Smooth muscle cell (in vitro differentiated cells): ENCODE results near the gene SESN3. TPM values are rescaled to one million over a fixed set of nuclear protein-coding genes. Genes with fewer than 3 reads are reported as not detected.

Experiments
- DNase-seq: peaks from one replicate; lab custom pipeline; 2025; ENCODE audit not compliant: unreplicated experiment; lab: John Stamatoyannopoulos, UW
- H2AFZ ChIP-seq: fragments of 200-600 bp; sonication (generic); 2 replicates; pipeline ENCODE4 v1.6.0; 2016; ENCODE audit warnings: antibody characterized with exemption, low read depth, mild to moderate bottlenecking
- H3F3A ChIP-seq: fragments of 200-600 bp; sonication (generic); 2 replicates; pipeline ENCODE4 v1.6.0; 2017; ENCODE audit warnings: antibody characterized with exemption, low read depth
- H3K27ac ChIP-seq: fragments of 200-600 bp; sonication (generic); 2 replicates; pipeline ENCODE4 v1.5.1; 2016; ENCODE audit warnings: low read depth, mild to moderate bottlenecking
- H3K27me3 ChIP-seq: fragments of 200-600 bp; sonication (generic); 2 replicates; pipeline ENCODE4 v1.6.1; 2016; ENCODE audit warnings: low read depth, mild to moderate bottlenecking
- H3K36me3 ChIP-seq: fragments of 200-600 bp; sonication (generic); 2 replicates; pipeline ENCODE4 v1.5.1; 2016; ENCODE audit warnings: low read depth
- H3K4me1 ChIP-seq: fragments of 200-600 bp; sonication (generic); 2 replicates; pipeline ENCODE4 v1.5.1; 2016; ENCODE audit warnings: low read depth
- H3K4me2 ChIP-seq: fragments of 200-600 bp; sonication (generic); 2 replicates; pipeline ENCODE4 v1.6.0; 2016; ENCODE audit warnings: mild to moderate bottlenecking
- H3K4me3 ChIP-seq: fragments of 200-600 bp; sonication (generic); 2 replicates; pipeline ENCODE4 v1.5.1; 2016; ENCODE audit warnings: mild to moderate bottlenecking
- H3K79me2 ChIP-seq: fragments of 200-600 bp; sonication (generic); 2 replicates; pipeline ENCODE4 v1.6.0; 2016; ENCODE audit warnings: low read depth, mild to moderate bottlenecking
- H3K9ac ChIP-seq: fragments of 200-600 bp; sonication (generic); 2 replicates; pipeline ENCODE4 v1.6.0; 2016; ENCODE audit warnings: low read depth
- H3K9me3 ChIP-seq: fragments of 200-600 bp; sonication (generic); replicated peaks from 2 replicates; pipeline ENCODE4 v1.5.1; 2016; ENCODE audit warnings: low read depth
- H4K20me1 ChIP-seq: fragments of 200-600 bp; sonication (generic); 2 replicates; pipeline ENCODE4 v1.6.0; 2016; ENCODE audit warnings: low read depth
- WGBS: methylation state at CpG from one replicate; pipeline ENCODE4 v1.1.7; 2016; ENCODE audit warnings: low lambda C conversion rate; 5-methylcytosine and 5-hydroxymethylcytosine counted together
- polyA plus RNA-seq: library from polyadenylated mRNA; unstranded; fragments of >200 nt; fragmentation: Nextera tagmentation; extraction: Ambion mirVana; gene quantifications from 2 replicates; pipeline ENCODE4 v1.2.1, GENCODE V29; 2016
- total RNA-seq: library from RNA; depleted of rRNA; stranded (reverse); fragments of >200 nt; gene quantifications from 2 replicates; pipeline ENCODE4 v1.2.3, GENCODE V29; 2014
- TF ChIP-seq, protein P1 (sequence below): fragments of 200-600 bp; sonication (generic); IDR thresholded peaks from 2 replicates; pipeline ENCODE4 v1.5.1; 2017; ENCODE audit warnings: borderline replicate concordance, mild to moderate bottlenecking, antibody characterized with exemption; ENCODE audit not compliant: insufficient read depth, poor library complexity, severe bottlenecking

SESN3 gene
- total and polyA plus RNA-seq, 2 experiments from 2014 or later = 20.4 to 374 TPM

- DNase-seq = no peak
- no peaks in the 10 kb centered on the region for H3K9me3 ChIP-seq
- H3F3A ChIP-seq = peaks cover 26% of the 10 kb centered on the region
- no peak overlapping the region for H3K4me3 ChIP-seq
- peaks cover 97% of the 10 kb centered on the region for H3K79me2 ChIP-seq
- H3K9ac ChIP-seq = no peak overlapping the region
- TF ChIP-seq, protein P1, sequence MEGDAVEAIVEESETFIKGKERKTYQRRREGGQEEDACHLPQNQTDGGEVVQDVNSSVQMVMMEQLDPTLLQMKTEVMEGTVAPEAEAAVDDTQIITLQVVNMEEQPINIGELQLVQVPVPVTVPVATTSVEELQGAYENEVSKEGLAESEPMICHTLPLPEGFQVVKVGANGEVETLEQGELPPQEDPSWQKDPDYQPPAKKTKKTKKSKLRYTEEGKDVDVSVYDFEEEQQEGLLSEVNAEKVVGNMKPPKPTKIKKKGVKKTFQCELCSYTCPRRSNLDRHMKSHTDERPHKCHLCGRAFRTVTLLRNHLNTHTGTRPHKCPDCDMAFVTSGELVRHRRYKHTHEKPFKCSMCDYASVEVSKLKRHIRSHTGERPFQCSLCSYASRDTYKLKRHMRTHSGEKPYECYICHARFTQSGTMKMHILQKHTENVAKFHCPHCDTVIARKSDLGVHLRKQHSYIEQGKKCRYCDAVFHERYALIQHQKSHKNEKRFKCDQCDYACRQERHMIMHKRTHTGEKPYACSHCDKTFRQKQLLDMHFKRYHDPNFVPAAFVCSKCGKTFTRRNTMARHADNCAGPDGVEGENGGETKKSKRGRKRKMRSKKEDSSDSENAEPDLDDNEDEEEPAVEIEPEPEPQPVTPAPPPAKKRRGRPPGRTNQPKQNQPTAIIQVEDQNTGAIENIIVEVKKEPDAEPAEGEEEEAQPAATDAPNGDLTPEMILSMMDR = no peak
- no peak overlapping the region for H2AFZ ChIP-seq
- H3K4me1 ChIP-seq = peaks cover 9% of the 10 kb centered on the region
- H3K4me2 ChIP-seq = no peak overlapping the region
- H3K27ac ChIP-seq = peak overlapping the region; percentile 44
- H4K20me1 ChIP-seq = peaks cover 94% of the 10 kb centered on the region
- H3K27me3 ChIP-seq = no peaks in the 10 kb centered on the region
- peaks cover 41% of the 10 kb centered on the region for H3K36me3 ChIP-seq
These were observed 43.3 kb downstream of the SESN3 start for GRCh38 chr11:95187723-95188122.

- H4K20me1 ChIP-seq = peaks cover 80% of the 10 kb centered on the region
- H3K4me2 ChIP-seq = no peak overlapping the region
- H3K9ac ChIP-seq = no peak overlapping the region
- TF ChIP-seq, protein P1 = no peak
- H3K9me3 ChIP-seq = no peaks in the 10 kb centered on the region
- H3K79me2 ChIP-seq = peaks cover 88% of the 10 kb centered on the region
- peak overlapping the region; percentile 40 for H3K27ac ChIP-seq
- H3K4me3 ChIP-seq = no peak overlapping the region
- WGBS = 91% methylated on average over 2 of the region's 2 CpGs
- H3F3A ChIP-seq = peaks cover 23% of the 10 kb centered on the region
- peaks cover 6% of the 10 kb centered on the region for H3K4me1 ChIP-seq
- DNase-seq = no peak
- no peak overlapping the region for H2AFZ ChIP-seq
- H3K27me3 ChIP-seq = no peaks in the 10 kb centered on the region
- peaks cover 45% of the 10 kb centered on the region for H3K36me3 ChIP-seq
These were observed 48.6 kb downstream of the SESN3 start for GRCh38 chr11:95182397-95182796.

DNA sequence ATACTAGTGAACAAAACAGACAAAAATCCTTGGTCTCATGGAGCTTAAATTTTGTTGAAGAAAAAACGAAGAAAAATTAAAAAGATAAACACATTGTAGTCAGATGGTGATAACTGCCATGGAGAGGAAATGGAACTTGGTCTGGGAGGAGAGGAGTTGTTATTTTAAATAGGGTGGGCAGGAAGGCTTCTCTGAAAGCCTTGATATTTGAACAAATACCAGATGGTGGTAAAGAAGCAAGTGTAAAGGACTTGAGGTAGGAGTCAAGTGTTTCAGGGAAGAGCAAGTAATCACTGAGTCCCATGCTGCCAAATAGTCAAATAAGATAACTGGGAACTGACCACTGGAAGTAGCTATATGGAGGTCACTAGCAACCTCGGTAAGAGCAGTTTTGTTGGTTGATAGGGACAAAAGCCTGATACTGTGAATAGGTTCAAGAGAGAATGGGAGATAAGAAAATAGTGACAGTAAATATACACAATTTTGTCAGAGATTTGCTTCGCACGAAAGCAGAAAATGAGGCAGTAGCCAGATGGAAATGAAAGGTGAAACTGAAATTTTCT is 55.1 kb downstream of the SESN3 start:
- peaks cover 39% of the 10 kb centered on the region for H3K79me2 ChIP-seq
- DNase-seq = no peak
- peaks cover 74% of the 10 kb centered on the region for H3F3A ChIP-seq
- H3K27ac ChIP-seq = peak overlapping the region; percentile 26
- H3K9me3 ChIP-seq = no peaks in the 10 kb centered on the region
- H3K9ac ChIP-seq = no peak overlapping the region
- no peak overlapping the region for H3K4me2 ChIP-seq
- 85% methylated on average over 4 of the region's 4 CpGs for WGBS
- H3K4me1 ChIP-seq = no peaks in the 10 kb centered on the region
- peaks cover 56% of the 10 kb centered on the region for H3K36me3 ChIP-seq
- TF ChIP-seq, protein P1 = no peak
- H4K20me1 ChIP-seq = peaks cover 64% of the 10 kb centered on the region
- no peak overlapping the region for H2AFZ ChIP-seq
- no peak overlapping the region for H3K4me3 ChIP-seq
- H3K27me3 ChIP-seq = no peaks in the 10 kb centered on the region

GRCh38 chr11:95170294-95170693 is 60.7 kb downstream of the SESN3 start:
- no peaks in the 10 kb centered on the region for H3K9me3 ChIP-seq
- TF ChIP-seq, protein P1 = no peak
- peak overlapping the region; percentile 49 for H3K27ac ChIP-seq
- peaks cover 17% of the 10 kb centered on the region for H3K79me2 ChIP-seq
- no peaks in the 10 kb centered on the region for H3K27me3 ChIP-seq
- DNase-seq = no peak
- H3K36me3 ChIP-seq = peaks cover 17% of the 10 kb centered on the region
- H3F3A ChIP-seq = peaks cover 72% of the 10 kb centered on the region
- WGBS = 99% methylated on average over 5 of the region's 5 CpGs
- H2AFZ ChIP-seq = no peak overlapping the region
- no peaks in the 10 kb centered on the region for H3K4me1 ChIP-seq
- no peak overlapping the region for H3K4me3 ChIP-seq
- H3K9ac ChIP-seq = no peak overlapping the region
- no peak overlapping the region for H3K4me2 ChIP-seq
- H4K20me1 ChIP-seq = peaks cover 36% of the 10 kb centered on the region
